Measurements from ENCODE around the gene FAM120B.

Gene FAM120B

GRCh38 chr6:170448751-170449630 lies 142.4 kb downstream of the FAM120B start:
- no peak for DNase-seq

GRCh38 chr6:170449835-170450753 lies 143.5 kb downstream of the FAM120B start:
- DNase-seq, result no peak

DNA sequence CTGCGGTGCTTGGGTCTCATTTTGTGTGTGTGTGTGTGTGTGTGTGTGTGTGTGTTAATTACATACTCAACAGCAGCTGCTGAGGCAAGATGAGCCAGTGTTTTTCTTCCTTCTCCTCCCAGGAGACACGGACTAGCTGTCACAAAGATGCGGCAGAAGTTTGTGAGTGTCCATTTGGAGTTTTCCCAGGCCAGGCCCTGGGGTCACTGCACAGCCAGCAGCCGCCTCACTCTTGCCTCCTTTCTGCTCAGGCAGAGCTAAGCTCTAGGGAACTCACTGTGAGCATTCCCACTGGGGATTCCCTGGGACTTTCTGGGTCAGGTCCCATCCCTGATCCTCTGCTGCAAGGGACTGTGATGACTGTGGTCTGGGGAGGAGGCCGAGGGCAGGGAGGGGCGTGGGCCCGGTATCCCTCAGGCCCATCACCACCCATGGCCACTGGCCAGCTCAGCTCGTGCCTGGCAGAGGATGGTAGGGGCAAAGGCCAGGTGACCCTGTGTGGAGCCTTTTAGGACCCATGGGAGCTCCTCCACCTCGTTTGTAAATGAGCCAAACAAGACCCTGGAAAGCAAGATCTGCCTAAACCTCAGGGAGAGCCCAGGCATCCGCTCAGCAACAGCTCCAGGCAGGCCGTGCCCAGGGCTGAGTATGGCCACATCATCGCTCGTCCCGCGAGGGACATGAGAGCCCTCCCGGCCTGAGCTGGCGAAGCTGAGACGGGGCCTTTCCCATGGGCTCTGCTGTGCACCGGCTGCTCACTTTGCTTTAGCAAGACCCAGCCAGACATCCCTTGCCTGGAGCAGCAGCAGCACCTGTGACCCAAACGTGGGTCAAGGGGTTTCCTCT lies 144.6 kb downstream of the FAM120B start:
- DNase-seq, result peak in 1 of 2 donors; percentile 15

DNA sequence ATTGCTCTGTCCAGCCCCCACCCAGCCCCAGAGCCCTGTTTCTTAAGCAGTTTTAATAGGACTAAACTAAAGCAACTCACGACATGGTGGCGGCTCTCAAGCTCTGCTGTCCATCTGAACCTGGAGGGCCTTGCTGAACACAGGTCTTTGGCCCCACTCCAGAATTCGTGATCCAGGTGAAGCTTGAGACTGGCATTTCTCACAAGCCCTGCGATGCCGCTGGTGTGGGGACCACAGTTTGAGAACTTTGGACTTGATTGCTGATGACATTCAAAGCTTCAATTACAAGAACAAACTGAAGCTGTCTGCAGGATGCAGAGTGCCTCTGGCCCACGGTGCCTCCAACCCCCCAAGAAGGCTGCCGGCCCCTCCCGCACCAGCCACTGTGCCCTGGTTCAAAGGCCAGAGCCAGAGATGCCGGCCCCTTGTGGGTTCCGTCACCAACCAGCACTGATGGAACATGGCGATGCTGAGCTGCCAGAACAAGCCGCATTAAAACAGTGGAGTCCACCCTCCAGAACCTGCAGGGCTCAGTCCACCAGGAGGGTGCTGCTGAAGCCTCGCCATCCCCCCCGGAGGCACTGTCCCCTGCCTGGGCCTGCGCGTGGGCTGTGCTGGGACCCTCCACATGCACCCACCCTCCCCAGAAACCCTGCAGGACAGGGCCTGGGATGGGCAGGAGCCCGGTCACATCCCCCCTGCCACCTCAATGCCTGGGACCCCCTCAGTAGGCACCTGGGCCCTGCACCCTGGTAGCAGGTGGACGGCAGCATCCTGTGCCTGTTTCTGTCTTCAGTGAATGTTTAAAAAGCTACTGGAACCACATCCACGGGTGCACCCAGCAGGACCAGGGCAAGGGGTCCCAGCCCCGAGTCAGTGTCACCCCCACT lies 145.4 kb downstream of the FAM120B start:
- DNase-seq, result no peak

DNA sequence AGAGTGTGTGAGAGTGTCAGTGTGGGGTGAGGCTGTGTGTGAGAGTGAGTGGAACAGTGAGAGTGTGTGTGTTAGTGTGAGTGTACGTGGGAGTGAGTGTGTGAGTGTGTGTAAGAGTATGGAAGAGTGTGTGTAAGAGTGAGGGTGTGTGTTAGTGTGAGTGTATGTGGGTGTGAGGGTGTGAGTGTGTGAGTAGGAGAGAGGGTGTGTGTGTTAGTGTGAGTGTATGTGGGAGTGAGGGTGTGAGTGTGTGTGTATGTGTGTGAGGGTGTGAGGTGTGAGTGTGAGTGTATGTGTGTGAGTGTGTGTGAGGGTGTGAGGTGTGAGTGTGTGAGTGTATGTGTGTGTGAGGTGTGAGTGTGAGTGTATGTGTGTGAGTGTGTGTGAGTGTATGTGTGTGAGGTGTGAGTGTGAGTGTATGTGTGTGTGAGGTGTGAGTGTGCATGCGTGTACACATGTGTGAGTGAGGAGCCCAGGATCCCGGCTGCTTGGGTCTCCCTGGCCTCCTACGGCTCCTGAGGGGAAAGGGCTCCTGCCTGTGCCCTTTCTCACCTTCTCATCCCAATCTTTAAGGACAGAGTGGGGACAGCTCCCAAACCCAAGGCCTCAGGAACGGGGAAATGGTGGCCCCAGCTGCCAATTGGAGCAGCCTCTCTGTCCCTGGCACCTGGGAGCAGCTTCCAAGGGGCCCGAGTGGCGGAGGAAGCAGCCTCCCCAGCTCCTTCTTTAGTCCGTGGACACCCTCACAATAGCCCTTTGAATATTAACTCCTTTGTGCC lies 146.4 kb downstream of the FAM120B start:
- no peak for DNase-seq

- DNase-seq, result no peak
Observed at GRCh38 chr6:170453586-170454511, 147.3 kb downstream of the FAM120B start.

GRCh38 chr6:170454512-170455285 lies 148.1 kb downstream of the FAM120B start:
- DNase-seq, result no peak

DNA sequence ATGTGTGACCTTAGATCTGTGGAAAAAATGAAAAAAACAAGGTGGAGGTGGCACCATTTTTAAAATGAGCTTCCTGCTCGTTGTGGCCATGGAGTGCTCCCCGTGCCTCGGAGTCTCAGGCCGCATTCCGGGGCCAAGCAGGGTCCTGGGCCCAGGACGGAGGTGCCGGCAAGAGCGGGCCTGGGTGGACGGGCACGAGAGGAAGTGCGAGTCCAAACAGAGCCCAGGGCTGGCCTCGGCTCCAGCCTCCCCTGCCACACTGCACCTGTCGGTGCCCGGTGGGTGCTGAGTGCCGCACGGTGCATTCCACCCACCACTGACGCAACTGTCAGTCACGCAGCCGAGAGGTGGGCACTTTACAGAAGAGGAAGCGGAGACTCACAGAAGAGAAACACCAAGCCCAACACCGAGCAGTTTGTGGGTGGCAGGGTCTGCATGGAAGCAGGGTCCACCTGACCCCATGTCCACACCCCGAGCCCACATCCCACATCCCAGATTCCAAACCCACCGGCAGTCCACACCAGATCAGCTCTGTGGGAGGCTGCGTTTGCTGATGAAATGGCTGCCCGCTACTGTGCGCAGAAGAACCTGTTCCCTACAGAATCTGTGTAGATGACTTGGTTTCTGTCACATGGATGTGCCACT lies 148.9 kb downstream of the FAM120B start:
- DNase-seq, result no peak

DNA sequence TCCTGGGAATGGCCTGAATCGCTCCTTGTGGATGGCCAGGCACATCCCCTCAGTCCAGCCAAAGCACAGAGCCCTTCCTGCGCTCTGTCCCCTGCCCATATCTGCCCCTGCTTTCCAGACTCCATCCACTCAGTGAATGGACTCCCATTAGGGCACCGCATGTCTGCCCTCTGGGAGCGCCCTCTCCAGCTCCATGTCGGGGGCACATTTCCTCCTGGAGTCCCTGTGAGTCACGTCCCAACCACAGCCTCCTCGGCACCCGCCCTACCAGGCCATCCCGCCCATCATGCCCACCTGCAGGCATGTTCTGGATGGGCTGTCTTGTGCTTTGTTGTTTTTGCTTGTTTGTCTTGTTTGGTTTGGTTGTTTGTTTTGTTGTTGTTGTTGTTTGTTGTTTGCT lies 149.8 kb downstream of the FAM120B start:
- DNase-seq, result no peak

All from inflammatory macrophage treated with lipopolysaccharide for 1 hour (primary cell).